Activated CD8-positive, alpha-beta memory T cell treated with anti-CD3 and anti-CD28 coated beads, Interleukin-2, amount 50 U/mL, for 24 hours (primary cell): ENCODE data around the gene AEBP1.

Experiments
- DNase-seq: peaks from one replicate; pipeline ENCODE4 v3.0.0-alpha.2; 2020; ENCODE audit errors: extremely low read depth

Gene AEBP1

DNA sequence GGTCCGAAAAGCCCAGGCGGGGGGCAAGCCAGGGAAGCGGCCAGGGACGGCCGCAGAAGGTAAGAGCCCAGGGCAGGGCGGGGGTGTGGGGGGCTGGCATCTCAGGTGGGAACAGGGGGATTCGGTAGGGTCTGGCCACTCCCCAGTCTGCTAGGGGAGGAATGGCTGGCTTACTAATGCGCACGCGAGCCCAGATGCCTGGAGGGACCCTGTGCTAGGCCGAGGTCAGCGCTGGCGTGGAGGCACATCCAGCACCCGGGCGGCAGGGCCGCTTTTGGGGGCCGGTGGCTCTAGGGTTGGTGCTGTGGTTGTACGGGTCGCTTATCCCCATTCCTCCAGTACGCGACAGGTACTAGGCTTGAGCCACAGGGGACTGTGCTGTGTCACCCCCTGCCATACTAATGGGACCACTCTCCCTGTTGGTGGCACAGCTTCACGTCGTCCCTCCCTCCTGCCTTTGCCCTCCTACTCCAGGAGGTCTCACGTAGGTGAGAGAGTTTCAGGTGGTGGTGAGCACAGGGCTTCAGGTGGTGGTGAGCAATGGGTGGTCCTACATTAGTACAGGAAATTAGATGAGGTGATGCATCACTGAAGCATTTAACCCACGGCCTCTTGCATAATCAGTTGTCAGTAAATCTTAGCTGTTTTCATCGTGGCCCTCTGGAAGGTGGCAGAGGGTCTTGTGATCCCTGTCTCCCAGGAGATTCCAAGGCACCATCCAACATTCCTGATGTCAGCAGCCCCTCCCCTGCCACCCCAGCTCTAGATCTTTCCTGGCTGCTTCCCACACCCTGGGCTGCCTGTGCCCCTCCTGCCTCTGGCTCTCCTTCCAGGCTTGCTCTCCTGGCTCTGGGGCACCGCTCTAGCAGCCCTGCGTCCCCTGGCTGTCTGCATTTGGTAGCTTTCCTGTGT lies 971 bp downstream of the AEBP1 start:
- DNase-seq: no peak

GRCh38 chr7:44105832-44106231 lies 1.7 kb downstream of the AEBP1 start:
- no peak for DNase-seq

- no peak for DNase-seq
Observed at GRCh38 chr7:44106311-44107065, 2.3 kb downstream of the AEBP1 start.

- no peak for DNase-seq
Observed at GRCh38 chr7:44107116-44107960, 3.2 kb downstream of the AEBP1 start.

DNA sequence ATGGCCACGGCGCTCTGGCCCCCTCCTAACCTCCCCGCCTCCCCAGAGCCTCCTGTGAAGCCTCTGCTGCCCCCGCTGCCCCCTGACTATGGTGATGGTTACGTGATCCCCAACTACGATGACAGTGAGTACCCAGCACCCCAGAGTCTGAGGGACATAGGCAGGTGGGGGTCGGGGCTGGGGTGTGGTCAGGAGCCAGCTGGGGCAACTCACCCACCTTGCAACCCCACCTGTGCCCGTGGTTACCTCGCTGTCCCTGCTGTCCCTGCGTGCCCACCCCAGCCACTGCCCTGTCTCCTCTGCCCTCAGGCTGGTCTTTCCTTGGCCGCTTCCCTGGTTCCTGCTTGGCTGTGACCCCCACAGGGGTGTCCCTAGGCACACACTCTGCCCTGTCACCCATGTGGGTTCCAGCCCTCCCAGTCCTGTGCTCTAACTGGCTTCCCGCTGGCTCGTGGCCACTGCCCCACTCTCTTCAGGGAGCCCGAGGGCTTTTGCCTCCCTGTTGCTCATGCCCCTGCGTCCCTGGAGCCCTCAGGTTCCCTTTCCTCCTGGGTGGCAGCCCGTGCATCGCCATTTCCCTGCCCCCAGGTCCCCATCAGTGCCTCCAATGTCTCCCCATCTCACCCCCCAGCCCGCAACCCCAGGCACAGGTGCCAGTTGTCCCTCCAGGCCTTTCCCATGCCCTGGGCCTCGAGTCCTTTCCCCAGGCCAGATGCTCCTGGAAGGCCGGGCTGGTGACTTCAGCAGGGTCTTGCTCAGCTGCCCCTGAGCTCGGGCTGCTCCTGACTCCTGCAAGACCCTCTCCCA lies 4.0 kb downstream of the AEBP1 start:
- DNase-seq: no peak

DNA sequence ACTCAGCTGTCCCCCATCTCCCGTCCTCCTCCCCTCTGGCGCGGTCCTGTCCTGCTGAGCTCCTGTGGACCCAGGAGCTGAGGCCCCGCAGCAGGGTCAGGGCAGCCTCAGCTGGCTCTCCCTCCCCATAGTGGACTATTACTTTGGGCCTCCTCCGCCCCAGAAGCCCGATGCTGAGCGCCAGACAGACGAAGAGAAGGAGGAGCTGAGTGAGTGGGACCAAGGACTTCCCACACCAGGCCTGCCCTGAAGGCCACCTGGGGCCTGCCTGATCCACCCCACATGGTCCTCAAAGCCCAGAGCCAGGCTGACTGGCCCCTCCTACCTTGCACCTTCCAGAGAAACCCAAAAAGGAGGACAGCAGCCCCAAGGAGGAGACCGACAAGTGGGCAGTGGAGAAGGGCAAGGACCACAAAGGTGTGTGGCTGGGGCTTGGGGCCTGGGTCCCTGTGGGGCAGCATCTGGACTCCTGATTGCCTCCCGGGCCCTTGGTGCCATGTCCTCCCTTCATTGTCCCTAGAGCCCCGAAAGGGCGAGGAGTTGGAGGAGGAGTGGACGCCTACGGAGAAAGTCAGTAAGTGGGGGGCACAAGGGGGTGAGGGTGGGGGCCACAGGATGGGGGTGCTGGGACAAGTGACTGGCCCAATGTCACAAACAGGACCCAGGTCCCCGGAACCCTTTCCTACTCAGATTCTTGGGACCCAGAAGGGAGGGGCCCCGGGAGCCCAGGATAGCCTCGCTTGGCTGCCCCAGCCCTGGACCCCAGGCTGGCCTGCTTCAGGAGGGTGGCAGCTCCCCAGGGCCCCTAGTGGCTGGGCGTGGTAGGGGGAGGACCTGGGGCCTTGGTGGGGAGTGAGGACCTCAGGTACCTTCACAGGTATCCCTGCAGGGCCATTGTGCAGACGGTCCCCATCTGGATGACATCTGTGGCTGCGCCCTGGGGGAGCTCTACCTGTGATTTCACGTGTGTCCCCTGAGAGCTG lies 4.9 kb downstream of the AEBP1 start:
- no peak for DNase-seq

- DNase-seq: no peak
Observed at GRCh38 chr7:44109991-44110390, 5.8 kb downstream of the AEBP1 start.

DNA sequence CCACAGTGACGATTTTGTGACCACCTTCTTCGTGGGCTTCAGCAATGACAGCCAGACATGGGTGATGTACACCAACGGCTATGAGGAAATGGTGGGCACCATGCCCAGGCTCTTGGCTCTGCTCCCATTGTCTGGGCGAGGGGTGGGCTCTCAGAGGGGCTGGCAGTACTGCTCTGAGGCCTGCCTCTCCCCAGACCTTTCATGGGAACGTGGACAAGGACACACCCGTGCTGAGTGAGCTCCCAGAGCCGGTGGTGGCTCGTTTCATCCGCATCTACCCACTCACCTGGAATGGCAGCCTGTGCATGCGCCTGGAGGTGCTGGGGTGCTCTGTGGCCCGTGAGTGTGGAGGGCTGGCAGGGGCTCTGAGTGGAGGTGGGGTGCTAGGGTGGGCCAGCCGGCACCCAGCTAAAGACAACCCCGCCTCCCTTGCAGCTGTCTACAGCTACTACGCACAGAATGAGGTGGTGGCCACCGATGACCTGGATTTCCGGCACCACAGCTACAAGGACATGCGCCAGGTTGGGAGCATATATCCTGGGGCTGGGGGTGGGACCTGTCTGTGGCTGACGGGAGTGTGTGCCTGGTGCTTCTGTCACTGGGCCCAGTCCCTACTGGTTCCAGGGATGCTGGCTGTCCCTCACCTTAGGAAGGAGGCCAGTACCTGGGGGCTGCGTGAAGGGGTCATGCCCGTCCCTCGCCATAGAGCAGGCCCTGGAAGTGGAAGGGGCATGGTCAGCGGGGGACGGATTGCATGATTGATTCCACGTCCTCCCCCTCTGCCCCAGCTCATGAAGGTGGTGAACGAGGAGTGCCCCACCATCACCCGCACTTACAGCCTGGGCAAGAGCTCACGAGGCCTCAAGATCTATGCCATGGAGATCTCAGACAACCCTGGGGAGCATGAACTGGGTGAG lies 6.8 kb downstream of the AEBP1 start:
- no peak for DNase-seq

GRCh38 chr7:44111761-44112160 lies 7.6 kb downstream of the AEBP1 start:
- DNase-seq: no peak

DNA sequence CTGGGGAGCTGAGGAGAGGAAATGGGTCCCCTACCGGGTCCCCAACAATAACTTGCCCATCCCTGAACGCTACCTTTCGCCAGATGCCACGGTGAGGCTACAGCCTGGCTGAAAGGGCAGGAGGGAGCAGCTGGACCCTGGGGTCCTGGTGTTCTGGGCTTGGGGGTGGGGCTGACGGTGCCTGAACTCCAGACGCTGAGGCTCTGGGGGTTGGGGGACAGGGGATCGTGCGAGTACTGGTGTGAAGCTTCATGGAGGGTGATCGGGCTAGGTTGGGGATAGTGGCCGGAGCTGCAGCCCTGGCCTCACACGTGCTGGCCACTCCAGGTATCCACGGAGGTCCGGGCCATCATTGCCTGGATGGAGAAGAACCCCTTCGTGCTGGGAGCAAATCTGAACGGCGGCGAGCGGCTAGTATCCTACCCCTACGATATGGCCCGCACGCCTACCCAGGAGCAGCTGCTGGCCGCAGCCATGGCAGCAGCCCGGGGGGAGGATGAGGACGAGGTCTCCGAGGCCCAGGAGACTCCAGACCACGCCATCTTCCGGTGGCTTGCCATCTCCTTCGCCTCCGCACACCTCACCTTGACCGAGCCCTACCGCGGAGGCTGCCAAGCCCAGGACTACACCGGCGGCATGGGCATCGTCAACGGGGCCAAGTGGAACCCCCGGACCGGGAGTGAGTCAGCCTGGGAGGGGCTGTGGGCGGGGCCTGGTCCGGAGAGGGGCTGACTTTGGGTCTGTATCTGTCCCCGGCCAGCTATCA lies 8.3 kb downstream of the AEBP1 start:
- no peak for DNase-seq

GRCh38 chr7:44112997-44113763 lies 9.0 kb downstream of the AEBP1 start:
- DNase-seq: no peak

DNA sequence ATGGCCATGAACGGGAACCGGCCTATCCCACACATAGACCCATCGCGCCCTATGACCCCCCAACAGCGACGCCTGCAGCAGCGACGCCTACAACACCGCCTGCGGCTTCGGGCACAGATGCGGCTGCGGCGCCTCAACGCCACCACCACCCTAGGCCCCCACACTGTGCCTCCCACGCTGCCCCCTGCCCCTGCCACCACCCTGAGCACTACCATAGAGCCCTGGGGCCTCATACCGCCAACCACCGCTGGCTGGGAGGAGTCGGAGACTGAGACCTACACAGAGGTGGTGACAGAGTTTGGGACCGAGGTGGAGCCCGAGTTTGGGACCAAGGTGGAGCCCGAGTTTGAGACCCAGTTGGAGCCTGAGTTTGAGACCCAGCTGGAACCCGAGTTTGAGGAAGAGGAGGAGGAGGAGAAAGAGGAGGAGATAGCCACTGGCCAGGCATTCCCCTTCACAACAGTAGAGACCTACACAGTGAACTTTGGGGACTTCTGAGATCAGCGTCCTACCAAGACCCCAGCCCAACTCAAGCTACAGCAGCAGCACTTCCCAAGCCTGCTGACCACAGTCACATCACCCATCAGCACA lies 9.7 kb downstream of the AEBP1 start:
- DNase-seq: no peak

DNA sequence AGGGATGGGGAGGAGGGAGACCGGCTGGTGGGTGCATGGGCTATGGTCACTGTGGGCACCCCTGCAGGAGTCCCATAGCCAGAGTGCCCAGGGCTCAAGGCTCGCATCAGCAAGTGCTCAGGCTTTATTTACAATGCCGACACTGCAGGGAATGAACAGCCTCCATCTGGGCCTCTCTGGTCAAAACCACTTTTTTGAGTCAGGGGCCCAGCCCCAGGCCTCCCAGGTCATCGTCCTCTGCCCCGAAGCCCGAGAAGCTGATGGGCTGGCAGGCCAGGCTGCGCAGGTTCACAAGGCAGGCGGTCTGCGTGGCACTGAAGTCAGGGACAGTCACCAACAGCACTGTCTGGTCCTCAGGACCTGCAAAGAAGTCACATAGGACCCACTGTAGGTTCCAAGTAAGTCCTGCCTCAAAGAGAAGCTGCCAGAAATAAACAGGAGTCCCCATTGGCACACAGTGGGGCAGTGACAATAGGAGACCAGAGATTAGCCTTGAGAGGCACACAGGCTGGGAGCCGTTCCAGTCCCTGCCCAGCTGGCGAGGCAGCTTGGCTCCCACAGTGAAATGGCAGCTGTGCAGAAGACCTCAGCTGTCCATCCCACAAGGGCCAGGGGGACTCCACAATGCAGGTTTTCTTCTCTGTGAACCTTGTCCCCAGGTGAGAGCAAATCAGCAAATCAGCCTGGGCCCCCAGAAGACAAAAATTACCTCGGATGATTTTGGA lies 10.6 kb downstream of the AEBP1 start:
- DNase-seq: no peak

- no peak for DNase-seq
Observed at GRCh38 chr7:44116087-44116788, 12.1 kb downstream of the AEBP1 start.

- DNase-seq: no peak
Observed at GRCh38 chr7:44116789-44117666, 12.9 kb downstream of the AEBP1 start.
